SU-DHL-6 (cell line): ENCODE measurements around the gene ANKRD33B.

Experiments
- H2AFZ ChIP-seq: fragments of 200-600 bp; sonication (generic); 2 replicates; pipeline ENCODE4 v1.6.1; 2014; ENCODE audit warnings: low read depth, mild to moderate bottlenecking, moderate library complexity, mixed read lengths, antibody characterized with exemption, low read length; ENCODE audit not compliant: severe bottlenecking
- H3F3A ChIP-seq: fragments of 200-600 bp; shearing (Covaris generic); 2 replicates; pipeline ENCODE4 v1.6.0; 2016; ENCODE audit warnings: antibody characterized with exemption, mild to moderate bottlenecking; ENCODE audit not compliant: insufficient read depth
- H3K27ac ChIP-seq: fragments of 200-600 bp; sonication (generic); 2 replicates; pipeline ENCODE4 v1.5.1; 2016; ENCODE audit warnings: low read depth, mild to moderate bottlenecking, low read length, moderate library complexity, mixed read lengths
- H3K27me3 ChIP-seq: fragments of 200-600 bp; sonication (generic), shearing (Covaris generic); 2 replicates; pipeline ENCODE4 v1.6.0; 2014; ENCODE audit warnings: mild to moderate bottlenecking, low read length
- H3K36me3 ChIP-seq: fragments of 200-600 bp; sonication (generic); 2 replicates; pipeline ENCODE4 v1.6.1; 2014; ENCODE audit warnings: mild to moderate bottlenecking, low read length, mixed read lengths
- H3K4me2 ChIP-seq: fragments of 300-600, 200-600 bp; shearing (Covaris generic), sonication (generic); 2 replicates; pipeline ENCODE4 v1.6.0; 2014; ENCODE audit warnings: low read length, low read depth, mild to moderate bottlenecking; ENCODE audit not compliant: poor library complexity, severe bottlenecking
- H3K4me3 ChIP-seq: fragments of 200-600 bp; sonication (generic); 2 replicates; pipeline ENCODE4 v1.5.1; 2014; ENCODE audit warnings: antibody characterized with exemption, low read length, mild to moderate bottlenecking, mixed read lengths; ENCODE audit not compliant: insufficient read depth, poor library complexity, severe bottlenecking
- H3K79me2 ChIP-seq: fragments of 200-600 bp; sonication (generic); 2 replicates; pipeline ENCODE4 v1.6.1; 2014; ENCODE audit warnings: mild to moderate bottlenecking, low read length, moderate library complexity; ENCODE audit not compliant: insufficient read depth
- H3K9ac ChIP-seq: fragments of 200-600 bp; sonication (generic); 2 replicates; pipeline ENCODE4 v1.7.0; 2014; ENCODE audit warnings: mild to moderate bottlenecking, low read length
- H3K9me2 ChIP-seq: fragments of 200-600 bp; sonication (generic); replicated peaks from 2 replicates; pipeline ENCODE4 v1.6.1; 2014; ENCODE audit warnings: low read length; ENCODE audit not compliant: insufficient read depth
- H3K9me3 ChIP-seq: fragments of 200-600 bp; sonication (generic); 2 replicates; pipeline ENCODE4 v1.6.1; 2014; ENCODE audit warnings: low read length, mixed read lengths; ENCODE audit not compliant: insufficient read depth
- H4K20me1 ChIP-seq: fragments of 200-600 bp; sonication (generic); 2 replicates; pipeline ENCODE4 v1.6.1; 2014; ENCODE audit warnings: low read depth, mild to moderate bottlenecking, antibody characterized with exemption, low read length, moderate library complexity, mixed read lengths
- CTCF ChIP-seq: fragments of 200-600 bp; sonication (generic); IDR thresholded peaks from one replicate; pipeline ENCODE4 v1.5.1; 2017; ENCODE audit warnings: antibody characterized with exemption, mild to moderate bottlenecking, low read length, moderate library complexity; ENCODE audit not compliant: insufficient read depth, poor library complexity, severe bottlenecking
- EZH2phosphoT487 ChIP-seq: fragments of 200-600 bp; sonication (generic), shearing (Covaris generic); conservative IDR thresholded peaks from 2 replicates; pipeline ENCODE4 v1.6.1; 2018; ENCODE audit warnings: mild to moderate bottlenecking, antibody characterized with exemption, low read length, moderate library complexity, mixed read lengths

The ANKRD33B gene

GRCh38 chr5:10688651-10689171, 124.8 kb downstream of the ANKRD33B start:
- no peaks in the 10 kb centered on the region for H4K20me1 ChIP-seq
- H3K36me3 ChIP-seq: no peaks in the 10 kb centered on the region
- H3K9me2 ChIP-seq: no peaks in the 10 kb centered on the region
- no peaks in the 10 kb centered on the region for H3K79me2 ChIP-seq
- no peak overlapping the region for H3K9ac ChIP-seq
- H3F3A ChIP-seq: no peaks in the 10 kb centered on the region
- no peak overlapping the region for H3K4me3 ChIP-seq
- no peaks in the 10 kb centered on the region for H3K27me3 ChIP-seq
- H3K9me3 ChIP-seq: no peaks in the 10 kb centered on the region
- no peak overlapping the region for H3K4me2 ChIP-seq
- TF ChIP-seq EZH2phosphoT487 (no peak), CTCF (no peak)
- H3K27ac ChIP-seq: no peak overlapping the region
- no peak overlapping the region for H2AFZ ChIP-seq

- Histone ChIP-seq H4K20me1 (no peaks in the 10 kb centered on the region), H3K36me3 (no peaks in the 10 kb centered on the region), H3K9me3 (no peaks in the 10 kb centered on the region), H3K27me3 (no peaks in the 10 kb centered on the region), H3K4me3 (no peak overlapping the region), H3K27ac (no peak overlapping the region), H2AFZ (no peak overlapping the region), H3K9ac (no peak overlapping the region), H3K79me2 (no peaks in the 10 kb centered on the region), H3F3A (no peaks in the 10 kb centered on the region), H3K9me2 (no peaks in the 10 kb centered on the region), H3K4me2 (no peak overlapping the region)
- no peak for TF ChIP-seq EZH2phosphoT487
- TF ChIP-seq CTCF: peak; percentile 37
Measured at GRCh38 chr5:10689391-10690081, 125.7 kb downstream of the ANKRD33B start.

- H3K4me3 ChIP-seq: no peak overlapping the region
- H4K20me1 ChIP-seq: no peaks in the 10 kb centered on the region
- H3F3A ChIP-seq: no peaks in the 10 kb centered on the region
- no peak overlapping the region for H3K27ac ChIP-seq
- no peaks in the 10 kb centered on the region for H3K9me2 ChIP-seq
- H3K79me2 ChIP-seq: no peaks in the 10 kb centered on the region
- H3K9ac ChIP-seq: no peak overlapping the region
- no peaks in the 10 kb centered on the region for H3K27me3 ChIP-seq
- no peaks in the 10 kb centered on the region for H3K9me3 ChIP-seq
- H2AFZ ChIP-seq: no peak overlapping the region
- H3K4me2 ChIP-seq: no peak overlapping the region
- no peaks in the 10 kb centered on the region for H3K36me3 ChIP-seq
- TF ChIP-seq EZH2phosphoT487 (no peak), CTCF (no peak)
Measured at GRCh38 chr5:10690460-10691440, 126.9 kb downstream of the ANKRD33B start.
